NB4 (cell line): Measurements from ENCODE around the gene MED8.

Source experiments
- DNase-seq: peaks from one replicate; pipeline ENCODE4 v3.0.0; 2010; ENCODE audit warnings: low read depth
- H3K4me3 ChIP-seq: one replicate; pipeline ENCODE4 v1.5.1; 2011; ENCODE audit warnings: mild to moderate bottlenecking, low read depth, low read length, moderate library complexity
- MAX ChIP-seq: IDR thresholded peaks from 2 replicates; pipeline ENCODE4 v1.6.1; 2011; ENCODE audit warnings: low read depth, low read length
- MYC ChIP-seq: IDR thresholded peaks from 2 replicates; pipeline ENCODE4 v1.6.1; 2011; ENCODE audit warnings: low read depth, low read length
- POLR2A ChIP-seq: IDR thresholded peaks from 2 replicates; pipeline ENCODE4 v1.6.1; 2011; ENCODE audit warnings: mild to moderate bottlenecking; ENCODE audit not compliant: insufficient read length; ENCODE audit errors: extremely low read depth
- TF ChIP-seq, protein P1 (sequence below): IDR thresholded peaks from one replicate; pipeline ENCODE4 v1.5.1; 2012; ENCODE audit warnings: low read depth, low read length

The MED8 gene

GRCh38 chr1:43354471-43354870 is 35.1 kb downstream of the MED8 start:
- no peak overlapping the region for H3K4me3 ChIP-seq
- no peak for DNase-seq
- TF ChIP-seq, protein P1, sequence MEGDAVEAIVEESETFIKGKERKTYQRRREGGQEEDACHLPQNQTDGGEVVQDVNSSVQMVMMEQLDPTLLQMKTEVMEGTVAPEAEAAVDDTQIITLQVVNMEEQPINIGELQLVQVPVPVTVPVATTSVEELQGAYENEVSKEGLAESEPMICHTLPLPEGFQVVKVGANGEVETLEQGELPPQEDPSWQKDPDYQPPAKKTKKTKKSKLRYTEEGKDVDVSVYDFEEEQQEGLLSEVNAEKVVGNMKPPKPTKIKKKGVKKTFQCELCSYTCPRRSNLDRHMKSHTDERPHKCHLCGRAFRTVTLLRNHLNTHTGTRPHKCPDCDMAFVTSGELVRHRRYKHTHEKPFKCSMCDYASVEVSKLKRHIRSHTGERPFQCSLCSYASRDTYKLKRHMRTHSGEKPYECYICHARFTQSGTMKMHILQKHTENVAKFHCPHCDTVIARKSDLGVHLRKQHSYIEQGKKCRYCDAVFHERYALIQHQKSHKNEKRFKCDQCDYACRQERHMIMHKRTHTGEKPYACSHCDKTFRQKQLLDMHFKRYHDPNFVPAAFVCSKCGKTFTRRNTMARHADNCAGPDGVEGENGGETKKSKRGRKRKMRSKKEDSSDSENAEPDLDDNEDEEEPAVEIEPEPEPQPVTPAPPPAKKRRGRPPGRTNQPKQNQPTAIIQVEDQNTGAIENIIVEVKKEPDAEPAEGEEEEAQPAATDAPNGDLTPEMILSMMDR: no peak
- TF ChIP-seq MAX (no peak), MYC (no peak), POLR2A (no peak)

- no peak overlapping the region for H3K4me3 ChIP-seq
- TF ChIP-seq POLR2A (no peak), MAX (no peak), MYC (no peak)
- TF ChIP-seq, protein P1: no peak
- DNase-seq: no peak
These were observed 36.7 kb downstream of the MED8 start for GRCh38 chr1:43352881-43353280.

DNA sequence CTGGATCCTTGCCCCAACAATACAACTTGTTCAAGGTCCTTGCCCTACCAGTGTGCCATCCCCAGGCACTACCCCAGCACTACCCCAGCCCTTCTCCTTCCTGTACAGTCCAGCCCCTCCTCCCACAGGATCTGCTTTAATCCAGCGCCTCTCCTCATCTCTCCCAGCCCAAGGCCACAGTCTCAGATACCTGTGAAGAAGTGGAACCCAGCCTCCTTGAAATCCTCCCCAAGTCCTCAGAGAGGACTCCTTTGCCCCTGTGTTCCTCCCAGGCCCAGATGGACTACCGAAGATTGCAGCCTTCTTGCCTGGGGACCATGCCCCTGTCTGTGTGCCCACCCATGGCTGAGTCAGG is 37.3 kb downstream of the MED8 start:
- TF ChIP-seq, protein P1: no peak
- no peak for TF ChIP-seq POLR2A
- no peak for TF ChIP-seq MAX
- TF ChIP-seq MYC: no peak
- DNase-seq: no peak
- H3K4me3 ChIP-seq: no peak overlapping the region

DNA sequence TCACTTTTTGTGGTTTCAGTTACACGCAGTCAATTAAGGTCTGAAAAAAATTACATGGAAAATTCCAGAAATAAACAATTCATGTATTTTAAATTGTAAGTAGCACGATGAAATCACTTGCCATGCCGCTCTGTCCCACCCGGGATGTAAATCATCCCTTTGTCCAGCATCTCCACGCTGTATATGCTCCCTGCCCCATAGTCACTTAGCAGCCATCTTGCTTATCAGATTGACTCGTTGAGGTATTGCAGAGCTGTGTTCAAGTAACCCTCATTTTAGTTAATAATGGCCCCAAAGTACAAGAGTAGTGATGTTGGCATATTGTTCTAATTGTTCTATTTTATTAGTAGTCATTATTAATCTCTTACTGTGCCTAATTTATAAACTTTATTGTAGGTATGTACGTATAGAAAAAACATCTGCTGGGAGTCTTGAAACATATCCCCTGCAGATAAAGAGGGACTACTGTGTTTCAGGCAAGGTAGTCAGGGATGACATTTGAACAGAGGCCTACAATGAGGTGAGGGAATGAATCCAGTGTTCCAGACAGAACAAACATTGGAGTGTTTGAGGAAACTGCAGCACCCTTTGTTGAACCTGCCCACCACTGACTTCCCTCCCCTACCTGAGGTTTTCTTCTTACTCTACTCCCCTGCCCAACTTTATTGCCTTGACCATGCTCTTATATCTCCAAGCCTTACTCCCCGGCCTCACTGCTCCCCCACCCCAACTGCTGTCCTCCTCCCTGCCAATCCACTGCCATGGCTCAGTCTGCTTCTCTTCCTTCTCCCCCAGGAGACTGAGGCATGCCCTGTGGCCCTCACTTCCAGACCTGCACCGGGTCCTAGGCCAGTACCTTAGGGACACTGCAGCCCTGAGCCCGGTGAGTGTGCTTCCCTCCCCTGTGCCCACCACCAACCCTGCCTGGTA is 37.9 kb downstream of the MED8 start:
- TF ChIP-seq, protein P1: no peak
- no peak for TF ChIP-seq MYC
- TF ChIP-seq MAX: no peak
- TF ChIP-seq POLR2A: no peak
- no peak for DNase-seq
- H3K4me3 ChIP-seq: no peak overlapping the region

DNA sequence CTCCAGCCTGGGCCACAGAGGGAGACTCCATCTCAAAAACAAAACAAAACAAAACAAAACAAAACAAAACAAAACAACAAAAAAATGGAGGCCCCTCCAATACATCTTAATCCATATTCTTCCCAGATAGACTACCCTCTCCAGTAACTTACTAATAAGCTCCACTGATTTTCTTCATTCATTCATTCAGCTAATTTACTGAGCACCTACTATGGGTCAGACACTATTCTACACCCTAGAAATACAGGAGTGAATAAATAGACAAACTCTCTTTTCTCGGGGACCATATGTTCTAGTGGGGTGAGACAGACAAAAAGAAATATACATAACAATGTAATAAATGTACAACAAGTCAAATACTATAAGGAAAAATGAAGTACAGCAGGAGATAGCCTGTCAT is 38.6 kb downstream of the MED8 start:
- no peak for DNase-seq
- no peak for TF ChIP-seq MAX
- TF ChIP-seq POLR2A: no peak
- TF ChIP-seq, protein P1: no peak
- TF ChIP-seq MYC: no peak
- H3K4me3 ChIP-seq: no peak overlapping the region
